Activated CD4-positive, alpha-beta T cell treated with anti-CD3 and anti-CD28 coated beads, Interleukin-2, amount 50 U/mL, for 48 hours (primary cell): ENCODE measurements around the gene NMNAT3.

Experiments used
- DNase-seq, 2 experiments: peaks; one replicate each; pipeline ENCODE4 v3.0.0-alpha.2; 2020

NMNAT3 gene

GRCh38 chr3:139517321-139518065 lies 160.3 kb downstream of the NMNAT3 start:
- no peak for DNase-seq

GRCh38 chr3:139514741-139515140 lies 163.0 kb downstream of the NMNAT3 start:
- DNase-seq, result no peak
